K562 (cell line): ENCODE results near the gene SSBP2. TPM values are rescaled to one million over a fixed set of nuclear protein-coding genes. Genes with fewer than 3 reads are reported as not detected.

Source experiments
- ARHGAP35 ChIP-seq: fragments of 450-650 bp; IDR thresholded peaks from 2 replicates; pipeline ENCODE4 v1.6.1; 2018; ENCODE audit not compliant: partially characterized antibody
- CBX3 ChIP-seq, 2 experiments: IDR thresholded peaks; 1 replicate in 1 of 2; 2 replicates in 1 of 2; pipeline ENCODE4 v1.6.1; 2012; ENCODE audit warnings: inconsistent platforms in 2 of 2, low read length in 2 of 2, borderline replicate concordance in 1 of 2, control low read depth in 1 of 2
- MCM7 ChIP-seq, 2 experiments: fragments of 450-650 bp; IDR thresholded peaks; 2 replicates each; pipeline ENCODE4 v1.6.1; 2016 to 2018
- ZSCAN29 ChIP-seq: fragments of 450-650 bp; IDR thresholded peaks from 2 replicates; pipeline ENCODE4 v1.6.1; 2017
- polyA plus RNA-seq, 8 experiments: library from polyadenylated mRNA; depleted of rRNA in 4 of 8; stranded (reverse) in 5 of 8; unstranded in 3 of 8; fragments of >200 nt; fragmentation: Nextera tagmentation in 2 of 8; fragmentation: Illumina TruSeq in 1 of 8; extraction: Ambion mirVana in 2 of 8; extraction: Trizol in 1 of 8; gene quantifications; 2 replicates each; pipeline versions ENCODE4 v1.2.1 to v1.2.3, GENCODE V29; 2011 to 2014; ENCODE audit warnings: inconsistent platforms in 1 of 8, missing spikeins in 1 of 8
- total RNA-seq, 7 experiments: library from RNA; depleted of rRNA in 6 of 7; stranded (reverse); fragments of >200 nt in 6 of 7; fragmentation: Illumina TruSeq in 2 of 7; extraction: Trizol in 2 of 7; gene quantifications; 2 replicates each; pipeline versions ENCODE4 v1.2.1 to v1.2.3, GENCODE V29; 2011 to 2021; ENCODE audit warnings: low replicate concordance in 1 of 7
- TF ChIP-seq, protein P1 (sequence below): fragments of 450-650 bp; IDR thresholded peaks from 2 replicates; pipeline ENCODE4 v1.6.1; 2016; ENCODE audit warnings: low read depth
- TF ChIP-seq, protein P2 (sequence below): fragments of 150-350 bp; conservative IDR thresholded peaks from 2 replicates; pipeline ENCODE4 v1.6.1; 2014; ENCODE audit warnings: low read length
- TF ChIP-seq, protein P3 (sequence below): fragments of 450-650 bp; formaldehyde crosslinking; IDR thresholded peaks from 2 replicates; pipeline ENCODE4 v1.4.0; 2020; ENCODE audit warnings: mild to moderate bottlenecking, moderate library complexity
- TF ChIP-seq, protein P4 (sequence below): fragments of 450-650 bp; formaldehyde crosslinking; conservative IDR thresholded peaks from 2 replicates; pipeline ENCODE4 v1.4.0; 2022; ENCODE audit warnings: mild to moderate bottlenecking, missing genetic modification characterization
- TF ChIP-seq, protein P5 (sequence below): fragments of 200-400 bp; formaldehyde crosslinking; IDR thresholded peaks from 2 replicates; pipeline ENCODE4 v1.6.1; 2017; ENCODE audit warnings: mild to moderate bottlenecking, low read depth, low read length, moderate library complexity

Gene SSBP2
- total and polyA plus RNA-seq, 9 of the 15 experiments (the other 6 are each of a cell fraction or from before 2014, with no cell fraction given): 22.3 to 133 (median 42.1) TPM

DNA sequence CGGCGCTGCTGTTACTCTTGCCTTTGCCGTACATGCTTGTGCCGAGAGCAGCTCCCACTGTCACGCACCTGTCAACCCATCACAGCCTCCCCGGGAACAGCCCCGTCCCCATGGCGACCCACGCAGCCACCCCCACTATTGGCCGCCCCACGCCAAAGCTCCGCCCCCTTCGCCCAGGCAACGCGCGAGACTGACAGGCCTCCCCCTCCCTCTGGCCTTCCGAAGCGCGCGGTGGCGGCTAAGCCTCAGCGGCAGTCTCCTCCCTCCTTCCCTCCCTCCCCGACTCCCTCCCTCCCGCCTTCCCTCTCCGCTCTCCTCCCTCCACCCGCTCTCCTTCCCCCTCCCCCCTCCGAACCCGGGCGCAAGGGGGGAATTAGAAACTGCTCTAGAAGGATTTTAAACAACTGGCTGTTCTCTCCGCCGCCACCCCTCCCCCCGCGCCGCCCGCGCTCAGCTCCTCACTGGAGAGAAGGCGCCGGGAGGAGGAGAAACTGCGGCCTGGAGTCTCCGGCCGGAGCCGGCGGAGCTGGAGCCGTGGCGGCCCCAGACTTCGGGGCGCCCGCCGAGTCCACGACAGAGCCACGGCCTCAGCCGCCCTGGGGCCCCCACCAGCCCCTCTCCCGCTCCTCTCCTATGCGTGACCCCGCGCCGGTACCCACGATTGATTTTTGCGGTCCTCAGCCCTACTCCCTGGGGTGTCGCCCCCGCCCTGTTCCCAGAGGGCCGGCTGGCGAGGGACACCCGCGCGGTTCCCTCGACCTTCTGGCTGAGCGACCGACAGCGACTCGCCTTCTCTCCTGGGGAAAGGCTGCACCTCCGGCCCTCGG is at the start of gene SSBP2 (continued):
- TF ChIP-seq, protein P1, sequence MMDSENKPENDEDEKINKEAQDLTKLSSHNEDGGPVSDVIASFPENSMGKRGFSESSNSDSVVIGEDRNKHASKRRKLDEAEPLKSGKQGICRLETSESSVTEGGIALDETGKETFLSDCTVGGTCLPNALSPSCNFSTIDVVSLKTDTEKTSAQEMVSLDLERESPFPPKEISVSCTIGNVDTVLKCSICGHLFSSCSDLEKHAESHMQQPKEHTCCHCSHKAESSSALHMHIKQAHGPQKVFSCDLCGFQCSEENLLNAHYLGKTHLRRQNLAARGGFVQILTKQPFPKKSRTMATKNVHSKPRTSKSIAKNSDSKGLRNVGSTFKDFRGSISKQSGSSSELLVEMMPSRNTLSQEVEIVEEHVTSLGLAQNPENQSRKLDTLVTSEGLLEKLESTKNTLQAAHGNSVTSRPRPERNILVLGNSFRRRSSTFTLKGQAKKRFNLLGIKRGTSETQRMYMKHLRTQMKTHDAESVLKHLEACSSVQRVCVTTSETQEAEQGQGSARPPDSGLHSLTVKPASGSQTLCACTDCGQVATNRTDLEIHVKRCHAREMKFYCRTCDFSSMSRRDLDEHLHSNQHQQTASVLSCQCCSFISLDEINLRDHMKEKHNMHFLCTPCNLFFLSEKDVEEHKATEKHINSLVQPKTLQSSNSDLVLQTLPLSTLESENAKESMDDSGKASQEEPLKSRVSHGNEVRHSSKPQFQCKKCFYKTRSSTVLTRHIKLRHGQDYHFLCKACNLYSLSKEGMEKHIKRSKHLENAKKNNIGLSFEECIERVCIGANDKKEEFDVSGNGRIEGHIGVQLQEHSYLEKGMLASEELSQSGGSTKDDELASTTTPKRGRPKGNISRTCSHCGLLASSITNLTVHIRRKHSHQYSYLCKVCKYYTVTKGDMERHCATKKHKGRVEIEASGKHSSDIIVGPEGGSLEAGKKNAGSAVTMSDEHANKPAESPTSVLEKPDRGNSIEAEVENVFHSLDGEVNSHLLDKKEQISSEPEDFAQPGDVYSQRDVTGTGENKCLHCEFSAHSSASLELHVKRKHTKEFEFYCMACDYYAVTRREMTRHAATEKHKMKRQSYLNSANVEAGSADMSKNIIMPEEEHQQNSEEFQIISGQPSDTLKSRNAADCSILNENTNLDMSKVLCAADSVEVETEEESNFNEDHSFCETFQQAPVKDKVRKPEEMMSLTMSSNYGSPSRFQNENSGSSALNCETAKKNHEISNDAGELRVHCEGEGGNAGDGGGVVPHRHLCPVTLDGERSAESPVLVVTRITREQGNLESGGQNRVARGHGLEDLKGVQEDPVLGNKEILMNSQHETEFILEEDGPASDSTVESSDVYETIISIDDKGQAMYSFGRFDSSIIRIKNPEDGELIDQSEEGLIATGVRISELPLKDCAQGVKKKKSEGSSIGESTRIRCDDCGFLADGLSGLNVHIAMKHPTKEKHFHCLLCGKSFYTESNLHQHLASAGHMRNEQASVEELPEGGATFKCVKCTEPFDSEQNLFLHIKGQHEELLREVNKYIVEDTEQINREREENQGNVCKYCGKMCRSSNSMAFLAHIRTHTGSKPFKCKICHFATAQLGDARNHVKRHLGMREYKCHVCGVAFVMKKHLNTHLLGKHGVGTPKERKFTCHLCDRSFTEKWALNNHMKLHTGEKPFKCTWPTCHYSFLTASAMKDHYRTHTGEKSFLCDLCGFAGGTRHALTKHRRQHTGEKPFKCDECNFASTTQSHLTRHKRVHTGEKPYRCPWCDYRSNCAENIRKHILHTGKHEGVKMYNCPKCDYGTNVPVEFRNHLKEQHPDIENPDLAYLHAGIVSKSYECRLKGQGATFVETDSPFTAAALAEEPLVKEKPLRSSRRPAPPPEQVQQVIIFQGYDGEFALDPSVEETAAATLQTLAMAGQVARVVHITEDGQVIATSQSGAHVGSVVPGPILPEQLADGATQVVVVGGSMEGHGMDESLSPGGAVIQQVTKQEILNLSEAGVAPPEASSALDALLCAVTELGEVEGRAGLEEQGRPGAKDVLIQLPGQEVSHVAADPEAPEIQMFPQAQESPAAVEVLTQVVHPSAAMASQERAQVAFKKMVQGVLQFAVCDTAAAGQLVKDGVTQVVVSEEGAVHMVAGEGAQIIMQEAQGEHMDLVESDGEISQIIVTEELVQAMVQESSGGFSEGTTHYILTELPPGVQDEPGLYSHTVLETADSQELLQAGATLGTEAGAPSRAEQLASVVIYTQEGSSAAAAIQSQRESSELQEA: no peak
- TF ChIP-seq, protein P2, sequence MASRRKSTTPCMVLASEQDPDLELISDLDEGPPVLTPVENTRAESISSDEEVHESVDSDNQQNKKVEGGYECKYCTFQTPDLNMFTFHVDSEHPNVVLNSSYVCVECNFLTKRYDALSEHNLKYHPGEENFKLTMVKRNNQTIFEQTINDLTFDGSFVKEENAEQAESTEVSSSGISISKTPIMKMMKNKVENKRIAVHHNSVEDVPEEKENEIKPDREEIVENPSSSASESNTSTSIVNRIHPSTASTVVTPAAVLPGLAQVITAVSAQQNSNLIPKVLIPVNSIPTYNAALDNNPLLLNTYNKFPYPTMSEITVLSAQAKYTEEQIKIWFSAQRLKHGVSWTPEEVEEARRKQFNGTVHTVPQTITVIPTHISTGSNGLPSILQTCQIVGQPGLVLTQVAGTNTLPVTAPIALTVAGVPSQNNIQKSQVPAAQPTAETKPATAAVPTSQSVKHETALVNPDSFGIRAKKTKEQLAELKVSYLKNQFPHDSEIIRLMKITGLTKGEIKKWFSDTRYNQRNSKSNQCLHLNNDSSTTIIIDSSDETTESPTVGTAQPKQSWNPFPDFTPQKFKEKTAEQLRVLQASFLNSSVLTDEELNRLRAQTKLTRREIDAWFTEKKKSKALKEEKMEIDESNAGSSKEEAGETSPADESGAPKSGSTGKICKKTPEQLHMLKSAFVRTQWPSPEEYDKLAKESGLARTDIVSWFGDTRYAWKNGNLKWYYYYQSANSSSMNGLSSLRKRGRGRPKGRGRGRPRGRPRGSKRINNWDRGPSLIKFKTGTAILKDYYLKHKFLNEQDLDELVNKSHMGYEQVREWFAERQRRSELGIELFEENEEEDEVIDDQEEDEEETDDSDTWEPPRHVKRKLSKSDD: no peak
- TF ChIP-seq, protein P3, sequence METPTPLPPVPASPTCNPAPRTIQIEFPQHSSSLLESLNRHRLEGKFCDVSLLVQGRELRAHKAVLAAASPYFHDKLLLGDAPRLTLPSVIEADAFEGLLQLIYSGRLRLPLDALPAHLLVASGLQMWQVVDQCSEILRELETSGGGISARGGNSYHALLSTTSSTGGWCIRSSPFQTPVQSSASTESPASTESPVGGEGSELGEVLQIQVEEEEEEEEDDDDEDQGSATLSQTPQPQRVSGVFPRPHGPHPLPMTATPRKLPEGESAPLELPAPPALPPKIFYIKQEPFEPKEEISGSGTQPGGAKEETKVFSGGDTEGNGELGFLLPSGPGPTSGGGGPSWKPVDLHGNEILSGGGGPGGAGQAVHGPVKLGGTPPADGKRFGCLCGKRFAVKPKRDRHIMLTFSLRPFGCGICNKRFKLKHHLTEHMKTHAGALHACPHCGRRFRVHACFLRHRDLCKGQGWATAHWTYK (CRISPR knock-in tag): peak; percentile 87; the same call in 1 of the 2 replicates
- peak in 1 of 2 experiments; percentile 80; a peak in 1 of 3 replicates for TF ChIP-seq CBX3 (IDR thresholded peaks at IDR 0.05; ENCODE audit: borderline replicate concordance in 1 of 2, low read length in 2 of 2)
- TF ChIP-seq ZSCAN29: peak; percentile 59
- TF ChIP-seq ARHGAP35: no peak
- TF ChIP-seq MCM7 (IDR thresholded peaks at IDR 0.05): no peak
- TF ChIP-seq, protein P4, sequence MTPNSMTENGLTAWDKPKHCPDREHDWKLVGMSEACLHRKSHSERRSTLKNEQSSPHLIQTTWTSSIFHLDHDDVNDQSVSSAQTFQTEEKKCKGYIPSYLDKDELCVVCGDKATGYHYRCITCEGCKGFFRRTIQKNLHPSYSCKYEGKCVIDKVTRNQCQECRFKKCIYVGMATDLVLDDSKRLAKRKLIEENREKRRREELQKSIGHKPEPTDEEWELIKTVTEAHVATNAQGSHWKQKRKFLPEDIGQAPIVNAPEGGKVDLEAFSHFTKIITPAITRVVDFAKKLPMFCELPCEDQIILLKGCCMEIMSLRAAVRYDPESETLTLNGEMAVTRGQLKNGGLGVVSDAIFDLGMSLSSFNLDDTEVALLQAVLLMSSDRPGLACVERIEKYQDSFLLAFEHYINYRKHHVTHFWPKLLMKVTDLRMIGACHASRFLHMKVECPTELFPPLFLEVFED (CRISPR knock-in tag): no peak
- TF ChIP-seq, protein P5, sequence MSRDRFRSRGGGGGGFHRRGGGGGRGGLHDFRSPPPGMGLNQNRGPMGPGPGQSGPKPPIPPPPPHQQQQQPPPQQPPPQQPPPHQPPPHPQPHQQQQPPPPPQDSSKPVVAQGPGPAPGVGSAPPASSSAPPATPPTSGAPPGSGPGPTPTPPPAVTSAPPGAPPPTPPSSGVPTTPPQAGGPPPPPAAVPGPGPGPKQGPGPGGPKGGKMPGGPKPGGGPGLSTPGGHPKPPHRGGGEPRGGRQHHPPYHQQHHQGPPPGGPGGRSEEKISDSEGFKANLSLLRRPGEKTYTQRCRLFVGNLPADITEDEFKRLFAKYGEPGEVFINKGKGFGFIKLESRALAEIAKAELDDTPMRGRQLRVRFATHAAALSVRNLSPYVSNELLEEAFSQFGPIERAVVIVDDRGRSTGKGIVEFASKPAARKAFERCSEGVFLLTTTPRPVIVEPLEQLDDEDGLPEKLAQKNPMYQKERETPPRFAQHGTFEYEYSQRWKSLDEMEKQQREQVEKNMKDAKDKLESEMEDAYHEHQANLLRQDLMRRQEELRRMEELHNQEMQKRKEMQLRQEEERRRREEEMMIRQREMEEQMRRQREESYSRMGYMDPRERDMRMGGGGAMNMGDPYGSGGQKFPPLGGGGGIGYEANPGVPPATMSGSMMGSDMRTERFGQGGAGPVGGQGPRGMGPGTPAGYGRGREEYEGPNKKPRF: no peak
